Measurements from ENCODE around the gene SIAH3.

Gene SIAH3

GRCh38 chr13:45834411-45834994 lies 17.1 kb downstream of the SIAH3 start:
- Histone ChIP-seq H3K9me3 (ENCODE audit: control insufficient read depth, insufficient read depth, low read length) (no peaks in the 10 kb centered on the region), H3K9ac (ENCODE audit: low read depth, low read length) (no peak overlapping the region), H3K27ac (ENCODE audit: low read depth, low read length) (no peak overlapping the region), H3K4me3 (ENCODE audit: low read depth, low read length) (no peak overlapping the region), H3K36me3 (ENCODE audit: control insufficient read depth, insufficient read depth, low read length) (no peaks in the 10 kb centered on the region), H3K4me1 (ENCODE audit: control insufficient read depth, insufficient read depth, low read length) (peaks cover 8% of the 10 kb centered on the region; the same call in 1 of the 2 replicates), H3K27me3 (ENCODE audit: control insufficient read depth, insufficient read depth, low read length) (no peaks in the 10 kb centered on the region)

- H3K36me3 ChIP-seq (ENCODE audit: control insufficient read depth, insufficient read depth, low read length): no peaks in the 10 kb centered on the region
Observed at GRCh38 chr13:45833663-45834375, 17.7 kb downstream of the SIAH3 start.

GRCh38 chr13:45833242-45833641 lies 18.3 kb downstream of the SIAH3 start:
- Histone ChIP-seq H3K4me1 (ENCODE audit: control insufficient read depth, insufficient read depth, low read length) (peaks cover 15% of the 10 kb centered on the region), H3K27ac (ENCODE audit: low read depth, low read length) (no peak overlapping the region), H3K4me3 (ENCODE audit: low read depth, low read length) (no peak overlapping the region), H3K27me3 (ENCODE audit: control insufficient read depth, insufficient read depth, low read length) (no peaks in the 10 kb centered on the region), H3K9me3 (ENCODE audit: control insufficient read depth, insufficient read depth, low read length) (no peaks in the 10 kb centered on the region), H3K36me3 (ENCODE audit: control insufficient read depth, insufficient read depth, low read length) (no peaks in the 10 kb centered on the region), H3K9ac (ENCODE audit: low read depth, low read length) (no peak overlapping the region)

More at GRCh38 chr13:45833663-45834375, 17.7 kb downstream of the SIAH3 start:
- H3K27ac ChIP-seq (ENCODE audit: low read depth, low read length): no peak overlapping the region
- H3K4me1 ChIP-seq (ENCODE audit: control insufficient read depth, insufficient read depth, low read length): peaks cover 9% of the 10 kb centered on the region
- no peaks in the 10 kb centered on the region for H3K9me3 ChIP-seq (ENCODE audit: control insufficient read depth, insufficient read depth, low read length)
- no peak overlapping the region for H3K4me3 ChIP-seq (ENCODE audit: low read depth, low read length)
- no peak overlapping the region for H3K9ac ChIP-seq (ENCODE audit: low read depth, low read length)
- no peaks in the 10 kb centered on the region for H3K27me3 ChIP-seq (ENCODE audit: control insufficient read depth, insufficient read depth, low read length)

GRCh38 chr13:45831851-45832250 lies 19.7 kb downstream of the SIAH3 start:
- no peaks in the 10 kb centered on the region for H3K27me3 ChIP-seq (ENCODE audit: control insufficient read depth, insufficient read depth, low read length)
- H3K4me1 ChIP-seq (ENCODE audit: control insufficient read depth, insufficient read depth, low read length): peaks cover 13% of the 10 kb centered on the region
- H3K4me3 ChIP-seq (ENCODE audit: low read depth, low read length): no peak overlapping the region
- H3K9ac ChIP-seq (ENCODE audit: low read depth, low read length): no peak overlapping the region
- no peaks in the 10 kb centered on the region for H3K9me3 ChIP-seq (ENCODE audit: control insufficient read depth, insufficient read depth, low read length)
- H3K27ac ChIP-seq (ENCODE audit: low read depth, low read length): no peak overlapping the region
- H3K36me3 ChIP-seq (ENCODE audit: control insufficient read depth, insufficient read depth, low read length): no peaks in the 10 kb centered on the region

- Histone ChIP-seq H3K4me3 (ENCODE audit: low read depth, low read length) (no peak overlapping the region), H3K27ac (ENCODE audit: low read depth, low read length) (no peak overlapping the region), H3K27me3 (ENCODE audit: control insufficient read depth, insufficient read depth, low read length) (no peaks in the 10 kb centered on the region), H3K9ac (ENCODE audit: low read depth, low read length) (no peak overlapping the region), H3K4me1 (ENCODE audit: control insufficient read depth, insufficient read depth, low read length) (peaks cover 13% of the 10 kb centered on the region), H3K36me3 (ENCODE audit: control insufficient read depth, insufficient read depth, low read length) (no peaks in the 10 kb centered on the region), H3K9me3 (ENCODE audit: control insufficient read depth, insufficient read depth, low read length) (no peaks in the 10 kb centered on the region)
Observed at GRCh38 chr13:45830121-45830520, 21.4 kb downstream of the SIAH3 start.

- no peak overlapping the region for H3K9ac ChIP-seq (ENCODE audit: low read depth, low read length)
- H3K4me1 ChIP-seq (ENCODE audit: control insufficient read depth, insufficient read depth, low read length): peaks cover 11% of the 10 kb centered on the region
- H3K27ac ChIP-seq (ENCODE audit: low read depth, low read length): peak overlapping the region; percentile 34
- H3K9me3 ChIP-seq (ENCODE audit: control insufficient read depth, insufficient read depth, low read length): no peaks in the 10 kb centered on the region
- no peaks in the 10 kb centered on the region for H3K27me3 ChIP-seq (ENCODE audit: control insufficient read depth, insufficient read depth, low read length)
- no peak overlapping the region for H3K4me3 ChIP-seq (ENCODE audit: low read depth, low read length)
- H3K36me3 ChIP-seq (ENCODE audit: control insufficient read depth, insufficient read depth, low read length): no peaks in the 10 kb centered on the region
Observed at GRCh38 chr13:45828256-45828968, 23.1 kb downstream of the SIAH3 start.

- H3K9me3 ChIP-seq (ENCODE audit: control insufficient read depth, insufficient read depth, low read length): no peaks in the 10 kb centered on the region
- H3K4me3 ChIP-seq (ENCODE audit: low read depth, low read length): no peak overlapping the region
- H3K36me3 ChIP-seq (ENCODE audit: control insufficient read depth, insufficient read depth, low read length): no peaks in the 10 kb centered on the region
- H3K4me1 ChIP-seq (ENCODE audit: control insufficient read depth, insufficient read depth, low read length): peaks cover 19% of the 10 kb centered on the region
- H3K9ac ChIP-seq (ENCODE audit: low read depth, low read length): no peak overlapping the region
- no peak overlapping the region for H3K27ac ChIP-seq (ENCODE audit: low read depth, low read length)
- no peaks in the 10 kb centered on the region for H3K27me3 ChIP-seq (ENCODE audit: control insufficient read depth, insufficient read depth, low read length)
Observed at GRCh38 chr13:45827318-45827717, 24.2 kb downstream of the SIAH3 start.

GRCh38 chr13:45826731-45827130 lies 24.8 kb downstream of the SIAH3 start:
- Histone ChIP-seq H3K4me1 (ENCODE audit: control insufficient read depth, insufficient read depth, low read length) (peaks cover 19% of the 10 kb centered on the region), H3K9ac (ENCODE audit: low read depth, low read length) (no peak overlapping the region), H3K27me3 (ENCODE audit: control insufficient read depth, insufficient read depth, low read length) (no peaks in the 10 kb centered on the region), H3K9me3 (ENCODE audit: control insufficient read depth, insufficient read depth, low read length) (no peaks in the 10 kb centered on the region), H3K27ac (ENCODE audit: low read depth, low read length) (no peak overlapping the region), H3K36me3 (ENCODE audit: control insufficient read depth, insufficient read depth, low read length) (no peaks in the 10 kb centered on the region), H3K4me3 (ENCODE audit: low read depth, low read length) (no peak overlapping the region)

- no peak overlapping the region for H3K27ac ChIP-seq (ENCODE audit: low read depth, low read length)
- no peaks in the 10 kb centered on the region for H3K36me3 ChIP-seq (ENCODE audit: control insufficient read depth, insufficient read depth, low read length)
- no peak overlapping the region for H3K4me3 ChIP-seq (ENCODE audit: low read depth, low read length)
- no peak overlapping the region for H3K9ac ChIP-seq (ENCODE audit: low read depth, low read length)
- no peaks in the 10 kb centered on the region for H3K9me3 ChIP-seq (ENCODE audit: control insufficient read depth, insufficient read depth, low read length)
- H3K27me3 ChIP-seq (ENCODE audit: control insufficient read depth, insufficient read depth, low read length): no peaks in the 10 kb centered on the region
- H3K4me1 ChIP-seq (ENCODE audit: control insufficient read depth, insufficient read depth, low read length): peaks cover 19% of the 10 kb centered on the region
Observed at GRCh38 chr13:45825387-45825650, 26.2 kb downstream of the SIAH3 start.

- Histone ChIP-seq H3K36me3 (ENCODE audit: control insufficient read depth, insufficient read depth, low read length) (no peaks in the 10 kb centered on the region), H3K9me3 (ENCODE audit: control insufficient read depth, insufficient read depth, low read length) (no peaks in the 10 kb centered on the region), H3K27ac (ENCODE audit: low read depth, low read length) (no peak overlapping the region), H3K27me3 (ENCODE audit: control insufficient read depth, insufficient read depth, low read length) (no peaks in the 10 kb centered on the region), H3K9ac (ENCODE audit: low read depth, low read length) (no peak overlapping the region), H3K4me3 (ENCODE audit: low read depth, low read length) (no peak overlapping the region), H3K4me1 (ENCODE audit: control insufficient read depth, insufficient read depth, low read length) (peaks cover 15% of the 10 kb centered on the region)
Observed at GRCh38 chr13:45823583-45823982, 28.0 kb downstream of the SIAH3 start.

GRCh38 chr13:45821811-45822210 lies 29.7 kb downstream of the SIAH3 start:
- Histone ChIP-seq H3K36me3 (ENCODE audit: control insufficient read depth, insufficient read depth, low read length) (no peaks in the 10 kb centered on the region), H3K9ac (ENCODE audit: low read depth, low read length) (no peak overlapping the region), H3K4me1 (ENCODE audit: control insufficient read depth, insufficient read depth, low read length) (peaks cover 8% of the 10 kb centered on the region), H3K27me3 (ENCODE audit: control insufficient read depth, insufficient read depth, low read length) (no peaks in the 10 kb centered on the region), H3K4me3 (ENCODE audit: low read depth, low read length) (no peak overlapping the region), H3K9me3 (ENCODE audit: control insufficient read depth, insufficient read depth, low read length) (no peaks in the 10 kb centered on the region), H3K27ac (ENCODE audit: low read depth, low read length) (no peak overlapping the region)
